CD1c-positive myeloid dendritic cell (primary cell): Measurements from ENCODE around the gene ANKIB1.

ENCODE experiments used
- DNase-seq: peaks from one replicate; pipeline ENCODE4 v3.0.0-alpha.2; 2016; ENCODE audit errors: extremely low spot score

ANKIB1 gene

DNA sequence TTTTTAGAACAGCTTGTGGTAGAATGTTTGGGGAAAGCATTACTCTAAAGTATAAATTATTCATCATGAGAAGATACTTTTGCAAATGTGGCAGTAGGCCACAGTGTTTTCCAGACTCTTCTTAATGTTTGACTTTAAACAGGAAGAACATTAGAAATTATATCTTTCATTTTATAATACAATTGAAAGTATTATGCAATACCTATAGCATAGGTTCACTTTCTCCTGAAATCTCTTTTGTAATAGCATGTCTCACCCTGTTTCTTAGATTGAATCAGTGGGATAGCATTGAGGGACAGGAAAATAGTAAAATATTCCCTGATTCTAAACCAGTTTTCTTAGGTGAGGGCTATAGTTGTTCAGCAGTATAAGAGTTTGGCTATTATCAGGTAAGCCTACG, 23.1 kb downstream of the ANKIB1 start:
- DNase-seq: no peak

- no peak for DNase-seq
Measured at GRCh38 chr7:92275327-92275726, 29.6 kb downstream of the ANKIB1 start.

DNA sequence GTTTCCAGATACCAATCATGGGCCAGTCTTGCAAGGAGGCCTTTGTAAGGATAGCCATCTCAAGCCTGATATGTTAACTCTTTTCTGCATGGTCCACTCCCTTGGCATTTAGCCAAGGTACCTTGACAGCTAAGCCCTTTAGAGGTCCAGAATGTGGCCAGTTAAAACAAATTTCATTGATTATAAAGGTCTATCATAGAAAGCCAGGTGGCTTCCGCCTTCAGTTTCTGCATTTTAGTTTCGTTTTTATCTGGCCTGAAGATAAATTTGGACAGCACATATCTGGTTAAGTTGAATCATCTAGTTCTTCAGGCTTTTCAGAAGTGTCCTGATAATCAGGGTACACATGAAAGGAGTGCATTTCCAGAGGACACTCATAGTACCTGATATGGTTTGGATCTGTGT, 30.7 kb downstream of the ANKIB1 start:
- no peak for DNase-seq

- no peak for DNase-seq
Measured at GRCh38 chr7:92279396-92280031, 33.7 kb downstream of the ANKIB1 start.

DNA sequence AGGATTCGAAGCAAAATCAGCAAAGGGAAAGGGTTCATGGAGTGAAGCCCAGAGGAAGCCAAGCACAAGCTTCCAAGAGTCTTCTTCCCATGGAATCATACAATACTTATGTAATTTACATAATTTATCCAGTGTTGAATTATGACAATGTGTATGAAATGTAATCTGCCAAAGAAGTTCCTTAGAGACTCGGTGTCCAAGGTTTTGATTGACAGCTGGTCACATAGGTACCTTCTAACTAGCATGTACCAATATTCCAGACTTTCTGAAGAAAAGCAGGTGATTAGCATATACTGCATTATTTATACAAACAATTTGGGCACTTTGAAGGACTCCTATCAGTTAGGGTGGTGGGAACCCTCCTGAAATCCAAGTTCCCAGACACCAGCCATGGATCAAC, 35.3 kb downstream of the ANKIB1 start:
- DNase-seq: no peak

- no peak for DNase-seq
Measured at GRCh38 chr7:92282221-92282814, 36.5 kb downstream of the ANKIB1 start.

- DNase-seq: no peak
Measured at GRCh38 chr7:92282930-92283329, 37.2 kb downstream of the ANKIB1 start.

GRCh38 chr7:92289321-92289720, 43.5 kb downstream of the ANKIB1 start:
- no peak for DNase-seq

- no peak for DNase-seq
Measured at GRCh38 chr7:92292981-92293380, 47.2 kb downstream of the ANKIB1 start.

DNA sequence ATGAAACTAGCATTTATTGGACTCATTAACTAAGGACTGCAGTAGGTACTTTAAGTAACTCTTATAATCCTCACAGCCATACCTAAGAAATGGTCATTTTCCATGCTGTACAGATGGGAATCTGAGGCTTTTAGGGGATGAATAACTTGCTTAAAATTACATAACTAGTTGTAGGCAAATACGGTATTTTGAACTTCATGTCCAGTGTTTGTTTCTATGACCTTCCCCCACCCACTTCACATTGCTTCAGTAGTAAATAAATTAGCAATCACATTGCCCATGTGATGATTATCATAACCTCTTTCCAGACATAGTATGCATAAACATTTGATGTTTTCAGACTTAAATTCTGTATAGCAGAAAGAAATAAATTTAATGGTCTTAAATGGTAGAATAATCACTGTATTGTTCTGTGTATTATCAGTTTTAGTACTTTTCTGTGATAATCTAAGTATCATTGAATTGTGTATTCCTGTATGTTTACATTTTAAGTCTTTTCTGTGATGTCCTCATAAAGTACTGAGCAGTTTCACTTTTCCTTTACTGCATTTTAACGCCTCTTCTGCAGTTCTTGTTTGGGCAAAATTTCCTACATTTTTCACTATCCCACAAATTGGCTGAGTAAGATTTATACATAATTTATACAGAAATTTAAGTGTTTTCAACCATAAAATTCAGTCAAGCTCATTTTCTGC, 48.3 kb downstream of the ANKIB1 start:
- no peak for DNase-seq

- DNase-seq: no peak
Measured at GRCh38 chr7:92295391-92295790, 49.6 kb downstream of the ANKIB1 start.

GRCh38 chr7:92296235-92296634, 50.5 kb downstream of the ANKIB1 start:
- DNase-seq: no peak

GRCh38 chr7:92296880-92297445, 51.2 kb downstream of the ANKIB1 start:
- DNase-seq: no peak

GRCh38 chr7:92297736-92298135, 52.0 kb downstream of the ANKIB1 start:
- no peak for DNase-seq

DNA sequence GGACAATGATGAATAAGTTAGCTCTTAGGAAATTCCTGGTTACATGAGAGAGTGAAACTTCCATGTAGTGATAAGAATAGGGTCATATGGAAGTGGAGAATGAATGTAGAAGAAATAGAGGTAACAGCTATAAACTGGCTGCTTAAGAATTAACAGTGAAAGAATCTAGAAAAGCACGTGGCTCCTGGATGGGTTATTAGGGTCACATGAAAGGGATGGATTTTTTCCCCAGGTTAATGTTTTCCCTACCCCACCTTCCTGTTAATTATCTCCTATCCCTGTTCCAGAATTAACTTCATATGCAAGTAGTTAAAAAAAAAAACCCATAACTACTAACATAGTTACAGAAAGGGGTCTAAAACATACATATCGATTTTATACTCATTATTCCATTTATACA, 58.0 kb downstream of the ANKIB1 start:
- no peak for DNase-seq

DNA sequence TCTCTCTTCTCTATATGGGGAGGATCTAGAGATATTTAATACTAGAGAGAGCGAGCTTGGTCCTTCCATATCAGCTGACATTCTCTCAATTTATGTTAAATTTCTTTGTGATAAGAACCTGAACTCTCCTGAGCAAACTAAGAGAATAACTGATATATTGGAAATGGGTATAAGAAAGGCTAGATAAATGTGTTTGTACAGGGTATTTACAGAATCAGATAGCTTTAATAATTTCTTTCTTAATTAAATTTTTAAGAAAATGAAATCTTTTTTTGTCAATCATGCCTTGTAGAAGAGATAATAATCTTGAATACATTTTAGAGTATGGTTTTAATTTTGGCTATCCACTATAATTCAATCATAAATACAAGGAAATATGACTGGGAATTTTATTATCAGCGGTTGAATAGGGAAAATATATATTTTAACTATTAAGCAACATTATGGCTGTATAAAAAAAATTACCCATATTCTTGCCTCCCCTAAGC, 58.7 kb downstream of the ANKIB1 start:
- no peak for DNase-seq

DNA sequence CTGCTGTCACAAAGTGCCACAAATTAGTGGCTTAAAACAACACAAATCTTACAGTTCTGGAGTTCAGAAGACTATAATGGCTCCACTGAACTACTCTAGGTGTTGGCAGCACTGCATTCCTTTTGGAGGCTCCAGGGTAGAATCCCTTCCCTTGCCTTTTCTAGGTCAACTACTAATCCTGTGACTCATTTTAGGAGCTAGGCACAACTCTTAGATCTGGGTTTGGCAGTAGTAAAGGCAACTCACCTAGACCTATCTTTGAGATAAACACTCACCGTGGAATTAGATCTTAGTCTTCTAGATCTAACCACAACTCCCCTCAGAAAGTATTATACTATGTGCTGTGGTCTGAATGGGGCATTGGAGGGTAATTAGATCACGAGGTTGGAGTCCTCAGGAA, 60.4 kb downstream of the ANKIB1 start:
- DNase-seq: no peak

GRCh38 chr7:92313055-92313454, 67.3 kb downstream of the ANKIB1 start:
- DNase-seq: no peak

GRCh38 chr7:92319243-92319642, 73.5 kb downstream of the ANKIB1 start:
- DNase-seq: no peak

GRCh38 chr7:92325173-92325572, 79.4 kb downstream of the ANKIB1 start:
- no peak for DNase-seq

GRCh38 chr7:92325858-92326257, 80.1 kb downstream of the ANKIB1 start:
- no peak for DNase-seq

GRCh38 chr7:92330835-92331438, 85.2 kb downstream of the ANKIB1 start:
- no peak for DNase-seq
